DND-41 (cell line): ENCODE data around the gene HDAC8.

ENCODE experiments used
- ATAC-seq: fragments of 200-7000 bp; cut with Tn5 transposase; 3 replicates; pipeline ENCODE4 v1.9.1; 2021; ENCODE audit warnings: low read depth; ENCODE audit not compliant: insufficient read depth
- DNase-seq: peaks from one replicate; pipeline ENCODE4 v3.0.0-alpha.2; 2020
- H2AFZ ChIP-seq: 2 replicates; pipeline ENCODE4 v1.6.0; 2012; ENCODE audit warnings: low read depth, low read length
- H3K27ac ChIP-seq: 2 replicates; pipeline ENCODE4 v1.5.1; 2012; ENCODE audit warnings: low read length, inconsistent platforms
- H3K27me3 ChIP-seq: fragments of 200-600 bp; sonication (generic); 2 replicates; pipeline ENCODE4 v1.6.0; 2012; ENCODE audit warnings: low read length, mild to moderate bottlenecking, inconsistent platforms; ENCODE audit not compliant: insufficient read depth, poor library complexity
- H3K36me3 ChIP-seq: 2 replicates; pipeline ENCODE4 v1.5.1; 2012; ENCODE audit warnings: low read length, inconsistent platforms; ENCODE audit not compliant: insufficient read depth
- H3K4me1 ChIP-seq: 2 replicates; pipeline ENCODE4 v1.5.1; 2012; ENCODE audit warnings: mild to moderate bottlenecking, low read length; ENCODE audit not compliant: insufficient read depth
- H3K4me2 ChIP-seq: 2 replicates; pipeline ENCODE4 v1.6.0; 2012; ENCODE audit warnings: mild to moderate bottlenecking, moderate library complexity, low read length, inconsistent platforms; ENCODE audit not compliant: insufficient read depth
- H3K4me3 ChIP-seq, 2 experiments: fragments of 200-600 bp in 1 of 2; shearing (Covaris generic) in 1 of 2; 2 replicates each; pipeline ENCODE4 v1.5.1; 2012 to 2016; ENCODE audit warnings: inconsistent platforms in 2 of 2, low read length in 2 of 2, mild to moderate bottlenecking in 2 of 2, low read depth in 1 of 2, moderate library complexity in 1 of 2
- H3K79me2 ChIP-seq: 2 replicates; pipeline ENCODE4 v1.6.0; 2012; ENCODE audit warnings: low read length, inconsistent platforms; ENCODE audit not compliant: insufficient read depth
- H3K9ac ChIP-seq: 2 replicates; pipeline ENCODE4 v1.6.0; 2012; ENCODE audit warnings: low read depth, mild to moderate bottlenecking, inconsistent platforms, low read length, moderate library complexity
- H3K9me3 ChIP-seq: 2 replicates; pipeline ENCODE4 v1.5.1; 2012; ENCODE audit warnings: low read length, moderate library complexity, mild to moderate bottlenecking, inconsistent platforms; ENCODE audit not compliant: insufficient read depth, severe bottlenecking
- H4K20me1 ChIP-seq: 2 replicates; pipeline ENCODE4 v1.6.0; 2012; ENCODE audit warnings: low read length; ENCODE audit not compliant: insufficient read depth
- EZH2 ChIP-seq: IDR thresholded peaks from 3 replicates; pipeline ENCODE4 v1.6.1; 2012; ENCODE audit warnings: borderline replicate concordance, low read depth, mild to moderate bottlenecking, moderate library complexity, low read length, inconsistent platforms; ENCODE audit not compliant: severe bottlenecking
- TF ChIP-seq, protein P1 (sequence below): IDR thresholded peaks from 2 replicates; pipeline ENCODE4 v1.5.1; 2012; ENCODE audit warnings: borderline replicate concordance, low read length, moderate library complexity, mild to moderate bottlenecking; ENCODE audit not compliant: poor library complexity, severe bottlenecking; ENCODE audit errors: extremely low read depth

Gene HDAC8

DNA sequence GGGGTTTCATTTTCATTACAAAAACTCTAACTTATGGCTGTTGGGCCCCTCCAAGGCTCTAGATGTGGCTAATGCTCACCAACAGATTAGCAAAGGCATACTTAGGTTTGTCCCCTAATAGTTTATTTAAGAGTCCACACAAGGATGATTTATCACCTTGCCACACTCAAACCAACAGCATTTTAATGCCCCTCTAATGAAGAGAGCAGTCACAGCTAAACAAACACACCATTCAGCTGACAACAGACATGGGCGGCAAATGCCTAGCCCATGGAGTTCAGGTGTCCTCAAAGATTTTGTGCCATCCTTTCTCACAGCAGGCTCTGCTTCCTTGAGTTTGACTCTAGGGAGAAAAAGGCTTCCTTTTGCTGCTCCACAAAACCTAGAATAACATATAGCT is 205.1 kb downstream of the HDAC8 start:
- ATAC-seq (no peak), DNase-seq (no peak)
- Histone ChIP-seq H3K4me3 (no peak overlapping the region), H3K79me2 (no peaks in the 10 kb centered on the region), H3K4me1 (no peaks in the 10 kb centered on the region), H3K9ac (no peak overlapping the region), H2AFZ (no peak overlapping the region), H3K36me3 (no peaks in the 10 kb centered on the region), H3K4me2 (no peak overlapping the region), H4K20me1 (no peaks in the 10 kb centered on the region), H3K9me3 (no peaks in the 10 kb centered on the region), H3K27me3 (no peaks in the 10 kb centered on the region), H3K27ac (no peak overlapping the region)
- TF ChIP-seq, protein P1, sequence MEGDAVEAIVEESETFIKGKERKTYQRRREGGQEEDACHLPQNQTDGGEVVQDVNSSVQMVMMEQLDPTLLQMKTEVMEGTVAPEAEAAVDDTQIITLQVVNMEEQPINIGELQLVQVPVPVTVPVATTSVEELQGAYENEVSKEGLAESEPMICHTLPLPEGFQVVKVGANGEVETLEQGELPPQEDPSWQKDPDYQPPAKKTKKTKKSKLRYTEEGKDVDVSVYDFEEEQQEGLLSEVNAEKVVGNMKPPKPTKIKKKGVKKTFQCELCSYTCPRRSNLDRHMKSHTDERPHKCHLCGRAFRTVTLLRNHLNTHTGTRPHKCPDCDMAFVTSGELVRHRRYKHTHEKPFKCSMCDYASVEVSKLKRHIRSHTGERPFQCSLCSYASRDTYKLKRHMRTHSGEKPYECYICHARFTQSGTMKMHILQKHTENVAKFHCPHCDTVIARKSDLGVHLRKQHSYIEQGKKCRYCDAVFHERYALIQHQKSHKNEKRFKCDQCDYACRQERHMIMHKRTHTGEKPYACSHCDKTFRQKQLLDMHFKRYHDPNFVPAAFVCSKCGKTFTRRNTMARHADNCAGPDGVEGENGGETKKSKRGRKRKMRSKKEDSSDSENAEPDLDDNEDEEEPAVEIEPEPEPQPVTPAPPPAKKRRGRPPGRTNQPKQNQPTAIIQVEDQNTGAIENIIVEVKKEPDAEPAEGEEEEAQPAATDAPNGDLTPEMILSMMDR = no peak

DNA sequence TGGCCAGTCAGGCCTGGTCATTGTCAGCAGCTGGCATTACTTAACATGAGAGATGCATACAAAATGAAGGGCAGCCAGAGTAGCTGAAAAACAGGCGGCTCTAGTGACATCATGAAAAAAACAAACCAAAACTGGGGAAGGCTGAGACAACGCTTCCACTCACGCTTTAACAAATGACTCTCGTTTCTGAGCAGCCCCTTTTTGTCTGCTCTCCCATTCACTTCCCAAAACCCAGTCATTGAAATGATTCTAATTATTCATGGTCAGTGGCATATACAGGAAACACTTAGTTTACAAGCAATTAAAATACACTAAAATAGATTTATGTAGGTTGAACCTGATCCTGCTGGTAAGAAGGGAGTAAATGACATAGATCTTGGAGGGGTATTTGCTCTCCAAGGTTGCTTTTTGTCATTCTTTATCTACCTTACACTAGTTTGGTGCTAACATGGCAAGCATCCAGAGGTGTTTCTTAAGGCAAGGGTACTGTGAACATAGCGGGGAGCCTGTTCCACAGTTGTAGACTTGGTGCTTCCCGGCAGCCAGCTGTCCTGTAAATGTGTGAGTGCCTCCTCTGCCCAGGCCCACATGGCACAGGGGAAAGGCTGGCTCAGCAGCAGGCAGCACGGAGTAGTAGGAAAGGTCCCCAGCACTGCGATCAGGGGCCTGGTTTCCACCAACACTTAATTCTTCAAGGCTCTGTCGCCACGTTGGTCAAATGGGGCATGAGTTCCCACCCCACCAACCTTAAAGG is 205.8 kb downstream of the HDAC8 start:
- Histone ChIP-seq H3K27ac (no peak overlapping the region), H3K9ac (no peak overlapping the region), H3K79me2 (no peaks in the 10 kb centered on the region), H3K9me3 (no peaks in the 10 kb centered on the region), H3K4me3 (no peak overlapping the region), H3K4me2 (no peak overlapping the region), H3K36me3 (no peaks in the 10 kb centered on the region), H3K4me1 (no peaks in the 10 kb centered on the region), H2AFZ (no peak overlapping the region), H3K27me3 (no peaks in the 10 kb centered on the region), H4K20me1 (no peaks in the 10 kb centered on the region)
- no peak for TF ChIP-seq EZH2
- TF ChIP-seq, protein P1 = no peak
- no peak for ATAC-seq
- no peak for DNase-seq

DNA sequence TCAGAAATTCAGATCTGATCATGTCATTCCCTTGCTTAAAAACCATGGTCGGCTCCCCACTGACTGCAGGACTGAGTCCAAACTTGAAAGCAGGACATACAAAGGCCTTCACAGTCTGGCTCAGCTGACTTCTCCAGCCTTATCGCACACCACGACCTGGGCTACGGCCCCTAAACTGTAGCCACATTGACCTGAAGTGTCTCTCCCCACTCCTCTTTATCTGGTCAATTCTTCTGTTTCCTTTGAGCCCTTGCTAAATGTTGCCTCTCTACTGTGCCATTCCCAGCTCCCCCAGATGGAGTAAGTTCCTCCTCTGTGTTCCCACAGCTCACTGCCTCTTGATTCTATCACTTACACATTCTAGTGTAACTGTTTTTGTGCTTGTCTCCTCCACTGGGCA is 206.5 kb downstream of the HDAC8 start:
- H3K79me2 ChIP-seq = no peaks in the 10 kb centered on the region
- H3K4me3 ChIP-seq = no peak overlapping the region
- ATAC-seq (no peak), DNase-seq (no peak)
- H3K9me3 ChIP-seq = no peaks in the 10 kb centered on the region
- no peak for TF ChIP-seq EZH2
- TF ChIP-seq, protein P1 = no peak
- H3K9ac ChIP-seq = no peak overlapping the region
- H3K4me2 ChIP-seq = no peak overlapping the region
- no peaks in the 10 kb centered on the region for H3K36me3 ChIP-seq
- no peak overlapping the region for H3K27ac ChIP-seq
- H2AFZ ChIP-seq = no peak overlapping the region
- no peaks in the 10 kb centered on the region for H3K27me3 ChIP-seq
- no peaks in the 10 kb centered on the region for H4K20me1 ChIP-seq
- H3K4me1 ChIP-seq = no peaks in the 10 kb centered on the region
